DOHH2 (cell line): ENCODE results near the gene ASB1.

Experiments
- CTCF ChIP-seq: fragments of 200-600 bp; sonication (generic); IDR thresholded peaks from one replicate; pipeline ENCODE4 v1.5.1; 2014; ENCODE audit warnings: antibody characterized with exemption, mild to moderate bottlenecking, low read depth, low read length; ENCODE audit not compliant: poor library complexity, severe bottlenecking
- EZH2phosphoT487 ChIP-seq: fragments of 200-600 bp; sonication (generic); IDR thresholded peaks from 2 replicates; pipeline ENCODE4 v1.6.1; 2017; ENCODE audit warnings: borderline replicate concordance, mild to moderate bottlenecking, antibody characterized with exemption, low read length, moderate library complexity, mixed read lengths

DNA sequence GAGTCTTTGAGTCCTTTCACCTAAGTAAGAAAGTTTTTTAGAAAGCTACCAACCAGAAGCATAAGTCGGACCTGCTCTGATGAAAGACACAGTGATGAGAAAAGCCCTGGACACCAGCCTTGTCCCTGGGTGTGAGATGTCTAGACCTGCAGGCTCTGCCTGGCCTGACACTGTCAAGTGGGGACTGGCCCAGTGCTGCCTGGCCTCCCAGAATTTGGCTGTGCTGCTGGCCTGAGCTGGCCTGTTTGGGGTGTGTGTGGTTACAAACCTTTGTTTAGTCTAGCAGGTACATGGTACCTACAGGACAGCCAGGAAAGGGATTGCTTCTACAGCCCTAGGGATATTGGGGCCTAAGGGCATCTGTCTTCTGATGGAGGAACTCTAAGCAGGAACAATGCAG is 48.3 kb downstream of the ASB1 start:
- TF ChIP-seq EZH2phosphoT487 (no peak), CTCF (no peak)
